Neuron (in vitro differentiated cells): ENCODE measurements around the gene RLN3.

Source experiments
- H2AFZ ChIP-seq: one replicate; pipeline ENCODE4 v1.6.1; 2013; ENCODE audit warnings: low read depth, mild to moderate bottlenecking, inconsistent platforms, low read length, moderate library complexity
- H3K27me3 ChIP-seq: one replicate; pipeline ENCODE4 v1.6.1; 2013; ENCODE audit warnings: low read length; ENCODE audit not compliant: insufficient read depth
- H3K36me3 ChIP-seq: one replicate; pipeline ENCODE4 v1.6.1; 2013; ENCODE audit warnings: low read length; ENCODE audit not compliant: insufficient read depth
- H3K4me1 ChIP-seq: one replicate; pipeline ENCODE4 v1.6.1; 2013; ENCODE audit warnings: low read length; ENCODE audit not compliant: insufficient read depth
- H3K4me3 ChIP-seq: 2 replicates; pipeline ENCODE4 v1.5.1; 2013; ENCODE audit warnings: mild to moderate bottlenecking, low read length, moderate library complexity
- H3K9me3 ChIP-seq: one replicate; pipeline ENCODE4 v1.6.1; 2013; ENCODE audit warnings: low read length

Gene RLN3

GRCh38 chr19:14073261-14073924, 45.4 kb downstream of the RLN3 start:
- Histone ChIP-seq H3K4me3 (peak overlapping the region; percentile 59), H3K36me3 (no peaks in the 10 kb centered on the region), H3K4me1 (peaks cover 14% of the 10 kb centered on the region), H3K9me3 (no peaks in the 10 kb centered on the region), H3K27me3 (no peaks in the 10 kb centered on the region), H2AFZ (peak overlapping the region; percentile 74)

GRCh38 chr19:14073925-14074838, 46.2 kb downstream of the RLN3 start:
- H3K27me3 ChIP-seq, result no peaks in the 10 kb centered on the region
- H2AFZ ChIP-seq, result peak overlapping the region; percentile 74
- H3K36me3 ChIP-seq, result no peaks in the 10 kb centered on the region
- no peaks in the 10 kb centered on the region for H3K9me3 ChIP-seq
- H3K4me1 ChIP-seq, result peaks cover 14% of the 10 kb centered on the region
- H3K4me3 ChIP-seq, result peak overlapping the region; percentile 59

- Histone ChIP-seq H3K36me3 (no peaks in the 10 kb centered on the region), H2AFZ (no peak overlapping the region), H3K9me3 (no peaks in the 10 kb centered on the region), H3K27me3 (no peaks in the 10 kb centered on the region), H3K4me1 (peaks cover 14% of the 10 kb centered on the region), H3K4me3 (no peak overlapping the region)
These were observed 50.5 kb downstream of the RLN3 start for GRCh38 chr19:14078411-14078810.
